ENCODE data around the gene FRG1.
"Not testable (repeated sequence)": the region's sequence is repeated elsewhere in the genome, so short reads cannot be mapped to it uniquely, and the experiment has no call there.

FRG1 gene

GRCh38 chr4:189984661-189985060 lies 44.0 kb downstream of the FRG1 start:
- DNase-seq (ENCODE audit: low read depth, low spot score): not testable (repeated sequence)

GRCh38 chr4:189985651-189986243 lies 45.1 kb downstream of the FRG1 start:
- DNase-seq (ENCODE audit: low read depth, low spot score): not testable (repeated sequence)

GRCh38 chr4:189988877-189989431 lies 48.3 kb downstream of the FRG1 start:
- DNase-seq (ENCODE audit: low read depth, low spot score): no peak

GRCh38 chr4:189989941-189990340 lies 49.3 kb downstream of the FRG1 start:
- DNase-seq (ENCODE audit: low read depth, low spot score): not testable (repeated sequence)

Measured in smooth muscle cell of the brain vasculature (primary cell).